A673 (cell line): ENCODE data around the gene DCLK2.

Experiments used
- CTCF ChIP-seq: fragments of 300-800, 200-600 bp; sonication (generic); conservative IDR thresholded peaks from 2 replicates; pipeline ENCODE4 v1.5.1; 2017; ENCODE audit warnings: low read depth, mild to moderate bottlenecking, antibody characterized with exemption, low read length, moderate library complexity, mixed read lengths
- EZH2 ChIP-seq: fragments of 200-600 bp; sonication (generic); IDR thresholded peaks from 2 replicates; pipeline ENCODE4 v1.6.1; 2017; ENCODE audit warnings: borderline replicate concordance, low read depth, mild to moderate bottlenecking, mixed read lengths, antibody characterized with exemption, low read length; ENCODE audit not compliant: poor library complexity, severe bottlenecking

DNA sequence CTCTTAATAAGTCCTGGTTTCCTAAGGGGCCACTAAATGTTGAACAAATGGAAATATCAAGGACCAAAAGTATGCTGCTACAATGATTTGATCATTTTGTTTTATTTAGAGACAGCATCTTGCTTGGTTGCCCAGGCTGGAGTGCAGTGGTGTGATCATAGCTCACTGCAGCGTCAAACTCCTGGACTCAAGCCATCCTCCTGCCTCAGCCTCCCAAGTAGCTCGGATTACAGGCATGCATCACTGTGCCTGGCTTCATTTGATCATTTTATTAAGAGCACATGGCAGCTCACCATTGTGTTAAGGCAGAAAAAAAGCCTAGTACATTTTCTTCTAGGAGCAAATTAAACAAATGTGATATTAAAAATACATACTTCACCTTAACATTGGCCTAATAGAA is 52.7 kb downstream of the DCLK2 start:
- TF ChIP-seq CTCF (no peak), EZH2 (no peak)
